ENCODE measurements around the gene MORN1.

MORN1 gene

DNA sequence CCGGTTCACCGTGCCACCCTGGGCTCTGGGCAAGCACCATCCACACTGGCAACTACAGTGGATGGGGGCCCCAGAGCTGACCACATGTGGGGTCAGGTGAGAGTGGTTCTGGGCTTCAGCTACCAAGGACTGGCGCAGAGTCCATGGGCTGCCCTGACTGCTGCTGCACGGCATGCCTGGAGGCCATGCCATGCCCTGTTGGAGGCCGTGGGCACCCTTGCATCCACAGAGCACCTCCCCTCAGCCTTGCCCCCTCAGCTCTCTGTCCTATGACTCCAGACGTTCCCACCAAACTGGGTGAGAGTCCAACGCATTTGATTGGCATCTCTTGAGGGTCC, 15.5 kb downstream of the MORN1 start:
- TF ChIP-seq, protein P1, sequence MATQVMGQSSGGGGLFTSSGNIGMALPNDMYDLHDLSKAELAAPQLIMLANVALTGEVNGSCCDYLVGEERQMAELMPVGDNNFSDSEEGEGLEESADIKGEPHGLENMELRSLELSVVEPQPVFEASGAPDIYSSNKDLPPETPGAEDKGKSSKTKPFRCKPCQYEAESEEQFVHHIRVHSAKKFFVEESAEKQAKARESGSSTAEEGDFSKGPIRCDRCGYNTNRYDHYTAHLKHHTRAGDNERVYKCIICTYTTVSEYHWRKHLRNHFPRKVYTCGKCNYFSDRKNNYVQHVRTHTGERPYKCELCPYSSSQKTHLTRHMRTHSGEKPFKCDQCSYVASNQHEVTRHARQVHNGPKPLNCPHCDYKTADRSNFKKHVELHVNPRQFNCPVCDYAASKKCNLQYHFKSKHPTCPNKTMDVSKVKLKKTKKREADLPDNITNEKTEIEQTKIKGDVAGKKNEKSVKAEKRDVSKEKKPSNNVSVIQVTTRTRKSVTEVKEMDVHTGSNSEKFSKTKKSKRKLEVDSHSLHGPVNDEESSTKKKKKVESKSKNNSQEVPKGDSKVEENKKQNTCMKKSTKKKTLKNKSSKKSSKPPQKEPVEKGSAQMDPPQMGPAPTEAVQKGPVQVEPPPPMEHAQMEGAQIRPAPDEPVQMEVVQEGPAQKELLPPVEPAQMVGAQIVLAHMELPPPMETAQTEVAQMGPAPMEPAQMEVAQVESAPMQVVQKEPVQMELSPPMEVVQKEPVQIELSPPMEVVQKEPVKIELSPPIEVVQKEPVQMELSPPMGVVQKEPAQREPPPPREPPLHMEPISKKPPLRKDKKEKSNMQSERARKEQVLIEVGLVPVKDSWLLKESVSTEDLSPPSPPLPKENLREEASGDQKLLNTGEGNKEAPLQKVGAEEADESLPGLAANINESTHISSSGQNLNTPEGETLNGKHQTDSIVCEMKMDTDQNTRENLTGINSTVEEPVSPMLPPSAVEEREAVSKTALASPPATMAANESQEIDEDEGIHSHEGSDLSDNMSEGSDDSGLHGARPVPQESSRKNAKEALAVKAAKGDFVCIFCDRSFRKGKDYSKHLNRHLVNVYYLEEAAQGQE (IDR thresholded peaks at IDR 0.05; ENCODE audit: insufficient replicate concordance, low read depth), result no peak
- TF ChIP-seq GABPA (IDR thresholded peaks at IDR 0.05; ENCODE audit: low read depth) (no peak), SPI1 (IDR thresholded peaks at IDR 0.05; ENCODE audit: borderline replicate concordance, low read depth) (no peak), POLR2AphosphoS5 (IDR thresholded peaks at IDR 0.05; ENCODE audit: low read depth) (no peak)
- TF ChIP-seq, protein P2, sequence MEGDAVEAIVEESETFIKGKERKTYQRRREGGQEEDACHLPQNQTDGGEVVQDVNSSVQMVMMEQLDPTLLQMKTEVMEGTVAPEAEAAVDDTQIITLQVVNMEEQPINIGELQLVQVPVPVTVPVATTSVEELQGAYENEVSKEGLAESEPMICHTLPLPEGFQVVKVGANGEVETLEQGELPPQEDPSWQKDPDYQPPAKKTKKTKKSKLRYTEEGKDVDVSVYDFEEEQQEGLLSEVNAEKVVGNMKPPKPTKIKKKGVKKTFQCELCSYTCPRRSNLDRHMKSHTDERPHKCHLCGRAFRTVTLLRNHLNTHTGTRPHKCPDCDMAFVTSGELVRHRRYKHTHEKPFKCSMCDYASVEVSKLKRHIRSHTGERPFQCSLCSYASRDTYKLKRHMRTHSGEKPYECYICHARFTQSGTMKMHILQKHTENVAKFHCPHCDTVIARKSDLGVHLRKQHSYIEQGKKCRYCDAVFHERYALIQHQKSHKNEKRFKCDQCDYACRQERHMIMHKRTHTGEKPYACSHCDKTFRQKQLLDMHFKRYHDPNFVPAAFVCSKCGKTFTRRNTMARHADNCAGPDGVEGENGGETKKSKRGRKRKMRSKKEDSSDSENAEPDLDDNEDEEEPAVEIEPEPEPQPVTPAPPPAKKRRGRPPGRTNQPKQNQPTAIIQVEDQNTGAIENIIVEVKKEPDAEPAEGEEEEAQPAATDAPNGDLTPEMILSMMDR (IDR thresholded peaks at IDR 0.05; ENCODE audit: insufficient read depth, low read length), result no peak
- DNase-seq (ENCODE audit: low read depth in 1 of 2, low spot score in 1 of 2), result no peak
- Histone ChIP-seq H3K27ac (replicated peaks) (no peak overlapping the region), H3K27me3 (ENCODE audit: insufficient read depth, poor library complexity, severe bottlenecking) (no peaks in the 10 kb centered on the region), H3K4me3 (replicated peaks; ENCODE audit: insufficient read depth, low read length) (no peak overlapping the region)

DNA sequence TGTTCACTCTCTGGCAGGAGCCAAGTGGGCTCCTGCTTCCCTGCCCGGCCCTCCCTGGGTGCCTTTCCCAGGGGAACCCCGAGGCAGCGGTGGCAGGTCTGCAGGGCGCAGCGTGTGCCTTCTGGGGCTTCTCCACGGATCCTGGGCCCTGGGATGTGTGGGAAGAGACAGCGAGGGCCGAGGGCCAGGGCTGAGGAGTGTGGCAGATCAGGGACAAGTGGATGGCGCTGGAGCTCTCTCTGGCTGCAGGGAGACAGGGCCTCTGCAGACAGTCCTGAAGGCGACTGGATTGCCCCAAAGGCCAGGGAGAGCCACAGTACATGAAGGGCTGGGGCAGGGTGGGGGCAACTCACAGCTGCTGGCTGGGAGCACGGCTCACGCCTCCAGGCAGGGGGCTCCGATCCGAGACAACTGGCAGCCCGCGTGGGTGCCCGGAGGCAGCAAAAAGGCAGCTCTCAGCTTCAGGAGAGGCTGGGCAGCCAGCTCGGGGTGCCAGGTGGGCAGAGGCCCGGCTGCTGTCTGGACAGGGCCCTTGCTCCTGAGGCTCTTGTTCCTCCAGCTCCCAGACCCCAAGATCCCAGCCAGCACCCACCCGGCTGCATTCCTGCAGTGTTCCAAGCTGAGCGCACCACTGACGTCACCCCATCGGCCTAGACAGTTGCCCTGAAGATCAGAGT, 16.0 kb downstream of the MORN1 start:
- no peak for DNase-seq (ENCODE audit: low read depth in 1 of 2, low spot score in 1 of 2)
- Histone ChIP-seq H3K27ac (replicated peaks) (no peak overlapping the region), H3K27me3 (ENCODE audit: insufficient read depth, poor library complexity, severe bottlenecking) (no peaks in the 10 kb centered on the region), H3K4me3 (replicated peaks; ENCODE audit: insufficient read depth, low read length) (no peak overlapping the region)
- TF ChIP-seq, protein P1 (IDR thresholded peaks at IDR 0.05; ENCODE audit: insufficient replicate concordance, low read depth), result no peak
- TF ChIP-seq, protein P2 (IDR thresholded peaks at IDR 0.05; ENCODE audit: insufficient read depth, low read length), result no peak
- TF ChIP-seq POLR2AphosphoS5 (IDR thresholded peaks at IDR 0.05; ENCODE audit: low read depth) (no peak), GABPA (IDR thresholded peaks at IDR 0.05; ENCODE audit: low read depth) (no peak), SPI1 (IDR thresholded peaks at IDR 0.05; ENCODE audit: borderline replicate concordance, low read depth) (no peak)

DNA sequence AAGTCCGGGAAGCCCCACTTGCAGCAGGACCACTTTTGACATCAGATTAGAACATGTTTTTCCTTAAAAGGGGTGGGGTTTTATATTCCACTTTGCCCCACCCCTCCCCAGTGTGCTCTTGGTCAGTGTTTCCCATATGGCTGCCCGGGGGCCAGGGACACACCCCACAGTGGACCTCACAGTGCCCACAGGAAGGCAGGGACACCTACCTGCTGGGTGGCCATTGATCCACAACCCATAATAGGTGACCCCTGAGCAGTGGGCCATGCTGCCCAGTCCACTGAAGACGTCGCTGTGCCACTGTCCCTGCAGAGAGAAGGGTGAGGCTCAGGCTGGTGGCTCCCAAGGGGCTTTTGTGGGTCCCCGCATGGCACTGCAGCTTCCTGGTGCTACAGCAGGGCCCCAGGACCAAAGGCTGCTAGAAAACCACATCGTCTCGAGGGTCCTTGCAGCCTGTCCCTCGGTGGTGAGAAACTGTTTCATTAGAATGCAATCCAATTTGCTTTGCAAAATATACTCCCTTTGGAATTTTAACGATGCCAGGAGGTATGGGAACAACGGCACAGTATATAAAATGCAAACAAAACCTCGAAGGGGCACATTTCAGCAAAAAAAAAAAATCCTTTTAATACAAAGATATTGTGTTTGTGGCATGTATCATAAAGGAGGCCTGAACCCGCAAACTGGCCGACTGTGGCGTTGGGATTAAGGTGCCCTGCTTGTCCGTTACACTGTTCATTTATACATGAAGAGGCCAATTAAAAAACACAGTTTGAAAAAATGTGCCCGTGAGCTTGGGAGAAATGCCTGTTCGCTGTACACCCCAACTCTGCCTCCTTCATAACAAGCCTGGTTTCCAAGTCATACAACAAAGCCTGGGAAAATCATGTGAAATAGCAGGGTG, 16.9 kb downstream of the MORN1 start:
- no peak overlapping the region for H3K4me3 ChIP-seq (replicated peaks; ENCODE audit: insufficient read depth, low read length)
- H3K27me3 ChIP-seq (ENCODE audit: insufficient read depth, poor library complexity, severe bottlenecking), result no peaks in the 10 kb centered on the region
- TF ChIP-seq, protein P1 (IDR thresholded peaks at IDR 0.05; ENCODE audit: insufficient replicate concordance, low read depth), result no peak
- no peak for TF ChIP-seq SPI1 (IDR thresholded peaks at IDR 0.05; ENCODE audit: borderline replicate concordance, low read depth)
- no peak overlapping the region for H3K27ac ChIP-seq (replicated peaks)
- no peak for DNase-seq (ENCODE audit: low read depth in 1 of 2, low spot score in 1 of 2)

Data from HL-60 (cell line).